Stimulated activated CD8-positive, alpha-beta memory T cell treated with anti-CD3 and anti-CD28 coated beads, Interleukin-12 subunit alpha, Interleukin-12 subunit beta, amount 100 ng/mL, for 24 hours (primary cell): ENCODE results near the gene BAG5.

Source experiments
- DNase-seq: peaks from one replicate; pipeline ENCODE4 v3.0.0-alpha.2; 2020; ENCODE audit errors: extremely low read depth

BAG5 gene

GRCh38 chr14:103509864-103510723, 52.4 kb downstream of the BAG5 start:
- no peak for DNase-seq

GRCh38 chr14:103508521-103509329, 53.7 kb downstream of the BAG5 start:
- no peak for DNase-seq

- DNase-seq, result no peak
These were observed 54.7 kb downstream of the BAG5 start for GRCh38 chr14:103507751-103508150.
